Umbilical cord (tissue), 2 donors: Measurements from ENCODE around the gene LDOC1. TPM values are rescaled to one million over a fixed set of nuclear protein-coding genes. Genes with fewer than 3 reads are reported as not detected.
A peak's percentile ranks its signal among the peaks of the same experiment; 100 is the strongest.
"Not testable (repeated sequence)": the region's sequence is repeated elsewhere in the genome, so short reads cannot be mapped to it uniquely, and the experiment has no call there.

ENCODE experiments used
- DNase-seq: peaks from one replicate; pipeline ENCODE4 v3.0.0-alpha.2; 2015; ENCODE audit warnings: low spot score
- total RNA-seq: library from RNA; depleted of rRNA; stranded (reverse); fragments of >200 nt; gene quantifications from one replicate; pipeline ENCODE4 v1.2.3, GENCODE V29; 2014; ENCODE audit warnings: low replicate concordance; ENCODE audit not compliant: insufficient read depth

The LDOC1 gene
- total RNA-seq = 1.2 TPM

DNA sequence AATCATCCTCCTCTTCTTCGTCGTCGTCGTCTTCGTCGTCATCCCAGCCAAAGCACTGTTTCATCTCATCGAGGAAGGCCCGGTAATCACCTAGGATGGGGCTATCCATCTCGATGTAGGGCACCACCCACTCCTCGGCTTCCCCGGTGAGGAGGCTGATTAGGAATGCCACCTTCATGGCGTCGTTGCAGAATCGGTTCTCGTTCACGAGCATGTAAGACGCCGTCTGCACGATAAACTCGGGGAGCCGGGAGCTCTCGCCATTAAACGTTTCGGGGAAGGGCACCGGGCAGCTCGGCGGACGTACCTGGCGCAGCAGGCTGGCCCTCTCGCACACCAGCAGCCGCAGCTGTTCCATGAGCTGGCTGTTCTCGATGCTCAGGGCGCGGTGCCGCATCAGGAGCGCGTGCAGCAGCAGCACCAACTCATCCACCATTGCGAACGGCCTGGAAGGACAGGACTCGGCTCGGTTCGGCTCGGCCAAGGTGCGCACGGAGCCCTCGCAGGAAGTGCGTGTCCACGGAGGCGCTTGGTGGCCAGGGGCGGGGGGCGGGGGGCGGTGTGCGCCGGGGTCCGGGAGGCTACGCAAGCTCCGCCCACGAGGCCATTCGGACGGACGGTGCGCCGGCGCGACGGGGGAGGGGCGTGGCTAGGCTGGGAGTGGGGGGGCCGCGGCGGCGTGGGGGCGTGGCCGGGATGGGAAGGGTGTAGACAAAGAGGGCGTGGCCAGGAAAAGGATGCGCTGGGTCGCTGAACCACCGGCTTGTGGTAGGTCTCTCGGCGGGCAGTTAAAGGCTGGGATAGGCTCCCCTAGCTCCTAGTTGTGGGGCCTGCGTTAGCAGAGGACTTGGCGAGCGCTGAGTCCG lies at the start of gene LDOC1:
Gene LDOC1, minus strand, starts transcription at position 544 of the 866 bp plus-strand sequence. Its CDS starts 108 bp downstream, at position 436.
- DNase-seq = peak; percentile 75

DNA sequence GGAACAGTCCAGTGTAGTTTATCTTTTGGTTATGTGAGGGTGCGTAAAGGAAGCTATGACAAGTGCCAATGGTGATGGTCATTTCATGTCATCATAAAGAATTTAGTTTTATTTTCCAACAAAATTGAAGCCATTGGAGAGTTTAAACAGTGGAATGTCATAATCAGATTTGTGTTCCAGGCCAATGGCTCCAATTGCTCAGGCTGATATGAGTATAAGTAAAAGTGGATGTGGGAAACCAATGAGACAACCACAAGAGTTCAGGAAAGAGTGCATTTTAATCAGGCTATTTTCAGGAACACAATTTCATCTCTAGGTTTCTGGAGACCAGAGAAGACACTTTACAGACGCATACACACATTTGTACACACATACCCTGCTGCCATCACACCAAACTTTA lies 44.7 kb upstream of the LDOC1 start:
- no peak for DNase-seq

DNA sequence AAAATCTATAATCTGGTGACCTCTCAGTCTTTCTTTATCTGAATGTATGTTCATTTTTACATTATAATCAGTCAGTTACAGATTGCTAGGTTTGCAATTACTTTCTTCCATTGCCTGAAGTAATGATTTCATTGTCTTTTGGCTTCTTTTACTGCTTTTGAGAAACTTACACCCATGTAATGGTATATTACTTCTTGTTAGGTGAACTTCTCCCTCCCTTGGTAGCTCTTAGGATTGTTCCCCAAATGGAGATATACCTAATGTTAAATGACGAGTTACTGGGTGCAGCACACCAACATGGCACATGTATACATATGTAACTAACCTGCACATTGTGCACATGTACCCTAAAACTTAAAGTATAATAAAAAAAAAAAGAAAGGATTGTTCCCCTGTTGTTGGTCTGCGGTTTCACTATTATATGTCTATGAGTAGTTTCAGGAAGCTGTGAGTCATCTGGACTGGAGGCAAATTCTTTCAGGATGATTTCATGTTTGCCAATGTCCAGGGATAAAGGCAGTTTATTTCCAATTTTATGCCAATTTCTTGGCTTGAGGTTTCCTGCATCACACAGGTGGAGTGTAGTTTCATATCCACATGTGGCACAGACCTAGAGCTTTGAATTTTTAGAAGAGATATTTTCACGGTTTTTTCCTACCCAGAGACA lies 43.5 kb upstream of the LDOC1 start:
- peak; percentile 1 for DNase-seq

DNA sequence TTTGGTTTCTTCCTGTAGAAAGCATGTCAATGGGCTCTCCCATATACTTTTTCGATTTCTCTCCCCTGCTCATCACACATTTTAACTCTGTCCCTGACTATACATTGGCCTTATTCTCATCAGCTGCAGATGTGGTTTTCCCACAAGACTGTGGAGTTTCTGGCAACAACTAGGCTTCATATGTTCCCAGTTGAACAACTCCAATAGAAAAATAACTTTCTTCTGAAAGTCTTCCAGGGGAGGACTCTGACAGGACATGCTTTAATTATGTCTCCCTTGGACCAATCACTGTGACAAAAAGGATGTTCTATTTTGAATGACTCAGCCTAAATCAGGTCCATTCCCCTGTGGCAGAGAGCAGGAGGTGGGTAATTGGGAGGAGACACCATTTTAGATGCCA lies 37.3 kb upstream of the LDOC1 start:
- no peak for DNase-seq

DNA sequence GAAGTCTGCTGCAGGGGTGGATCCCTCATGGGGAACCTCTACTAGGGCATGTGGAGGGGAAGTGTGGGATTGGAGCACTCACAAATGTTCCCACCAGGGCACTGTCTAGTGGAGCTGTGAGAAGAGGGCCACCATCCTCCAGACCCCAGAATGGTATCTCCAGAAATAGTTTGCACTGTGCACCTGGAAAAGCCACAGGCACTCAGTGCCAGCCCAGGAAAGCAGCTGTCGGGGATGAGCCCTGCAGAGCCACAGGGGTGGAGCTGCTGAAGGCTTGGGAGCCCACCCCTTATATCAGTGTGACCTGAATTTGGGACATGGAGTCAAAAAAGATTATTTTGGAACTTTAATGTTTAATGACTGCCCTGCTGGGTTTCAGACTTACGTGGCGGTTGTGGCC lies 25.0 kb upstream of the LDOC1 start:
- DNase-seq = no peak

DNA sequence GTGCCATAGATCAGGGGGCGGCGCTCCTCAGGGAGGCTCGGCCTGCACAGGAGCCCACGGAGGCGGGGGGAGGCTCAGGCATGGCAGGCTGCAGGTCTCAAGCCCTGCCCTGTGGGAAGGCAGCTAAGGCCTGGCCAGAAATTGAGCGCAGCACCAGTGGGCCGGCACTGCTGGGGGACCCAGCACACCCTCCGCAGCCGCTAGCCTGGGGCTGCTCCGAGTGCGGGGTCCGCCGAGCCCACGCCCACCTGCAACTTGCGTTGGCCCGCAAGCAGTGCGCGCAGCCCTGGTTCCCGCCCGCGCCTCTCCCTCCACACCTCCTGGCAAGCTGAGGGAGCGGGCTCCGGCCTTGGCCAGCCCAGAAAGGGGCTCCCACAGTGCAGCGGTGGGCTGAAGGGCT lies 11.6 kb upstream of the LDOC1 start:
- not testable (repeated sequence) for DNase-seq

DNA sequence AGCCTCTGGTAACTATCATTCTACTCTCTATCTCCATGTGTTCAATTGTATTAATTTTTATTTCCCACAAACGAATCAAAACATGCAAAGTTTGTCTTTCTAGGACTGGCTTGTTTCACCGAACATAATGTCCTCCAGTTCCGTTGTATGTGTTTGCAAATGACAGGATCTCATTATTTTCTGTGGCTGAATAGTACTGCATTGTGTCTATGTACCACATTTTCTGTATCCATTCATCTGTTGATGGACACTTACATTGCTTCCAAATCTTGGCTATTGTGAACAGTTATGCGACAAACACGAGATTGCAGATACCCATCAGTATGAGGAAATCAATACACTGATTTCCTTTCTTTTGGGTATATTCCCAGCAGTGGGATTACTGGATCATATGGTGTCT lies 8.4 kb upstream of the LDOC1 start:
- no peak for DNase-seq

DNA sequence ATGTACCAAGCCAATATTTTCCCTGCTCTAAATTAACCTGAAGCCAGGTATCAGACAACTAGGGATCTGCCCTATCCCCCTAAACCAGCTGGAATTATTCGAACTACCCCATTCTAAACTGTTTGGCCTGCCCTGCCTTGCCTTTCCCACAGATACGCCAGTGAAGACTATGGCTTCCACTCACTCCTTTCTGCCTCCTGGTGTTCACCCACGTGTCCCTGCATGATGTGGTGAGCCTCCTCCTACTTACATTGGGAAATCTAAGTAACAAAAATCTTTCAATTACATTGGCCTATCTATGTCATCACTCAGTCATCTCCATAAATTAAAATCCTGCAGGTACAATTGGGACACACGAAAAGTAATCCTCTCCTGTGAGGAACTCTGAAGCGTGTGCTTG lies 6.1 kb upstream of the LDOC1 start:
- no peak for DNase-seq

DNA sequence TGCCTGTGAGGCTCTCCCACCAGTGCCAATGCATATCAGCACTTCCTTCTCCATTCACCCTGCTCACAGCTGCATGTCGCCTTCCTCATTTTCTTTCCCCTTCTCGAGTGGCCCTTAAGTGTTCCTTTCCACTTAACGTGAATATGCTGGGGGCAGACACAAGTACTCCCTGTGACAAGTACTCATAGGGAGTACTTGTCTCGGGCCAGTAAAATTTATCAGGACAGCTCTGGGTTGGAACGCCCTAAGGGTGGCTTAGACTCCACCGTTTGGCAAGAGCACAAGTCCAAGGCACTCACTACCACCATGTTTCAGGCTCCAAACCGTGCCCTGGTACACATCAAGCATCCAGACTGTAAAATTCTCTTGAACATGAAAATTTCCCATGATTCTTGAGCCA lies 3.9 kb upstream of the LDOC1 start:
- no peak for DNase-seq

DNA sequence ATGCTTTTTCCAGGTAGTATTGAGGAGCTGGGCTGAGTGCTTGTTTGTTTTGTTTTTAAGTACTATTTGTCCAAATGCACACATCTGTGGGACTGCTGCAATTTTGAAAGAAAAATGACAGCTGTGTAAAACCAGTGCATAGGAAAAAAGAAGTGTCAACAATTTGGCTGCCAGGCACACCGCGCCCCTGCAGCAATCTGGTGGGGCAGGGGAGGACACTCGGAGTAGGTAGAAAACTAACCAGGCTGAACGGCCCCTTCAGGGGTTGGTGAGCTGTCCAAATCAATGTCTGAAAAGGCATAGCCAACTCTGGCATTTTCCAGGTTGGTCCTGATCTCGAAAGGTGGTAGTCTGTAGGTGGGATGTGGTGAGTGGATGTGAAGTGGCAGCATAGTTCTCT lies 1.1 kb downstream of the LDOC1 start:
- DNase-seq = no peak

DNA sequence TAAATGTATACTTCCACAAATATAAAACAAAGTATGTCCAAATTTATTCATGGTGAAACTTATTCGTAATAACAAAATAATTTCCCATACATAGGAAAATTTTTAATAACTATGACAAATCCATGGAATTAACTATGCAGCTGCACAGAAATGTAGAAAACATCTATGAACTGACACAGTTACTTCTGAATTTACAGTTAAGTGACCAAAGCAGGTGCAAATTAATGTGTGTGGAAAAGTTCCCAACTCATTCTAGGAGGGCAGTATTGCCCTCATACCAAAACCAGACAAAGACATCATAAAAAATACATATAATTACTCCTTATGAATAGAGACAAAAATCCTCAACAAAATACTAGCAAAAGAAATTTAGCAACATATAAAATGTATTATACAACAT lies 12.5 kb downstream of the LDOC1 start:
- no peak for DNase-seq

DNA sequence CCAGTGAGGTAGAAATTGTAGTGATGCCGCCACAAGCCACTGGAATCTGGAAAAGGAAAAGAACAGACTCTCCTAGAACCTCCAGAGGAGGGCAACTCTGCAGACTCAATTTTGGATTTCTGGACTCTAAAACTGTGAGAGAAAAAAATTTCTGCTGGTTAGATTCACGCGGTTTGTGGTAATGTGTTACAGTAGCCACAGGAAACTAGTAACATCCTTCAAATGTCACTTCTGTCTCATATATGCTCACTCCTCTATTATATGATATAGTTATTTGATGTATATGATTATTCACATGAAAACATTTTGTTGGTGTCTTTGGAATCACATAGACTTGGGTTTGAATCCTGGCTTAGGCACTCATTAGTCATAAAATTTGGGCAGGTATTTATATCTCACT lies 18.8 kb downstream of the LDOC1 start:
- no peak for DNase-seq

DNA sequence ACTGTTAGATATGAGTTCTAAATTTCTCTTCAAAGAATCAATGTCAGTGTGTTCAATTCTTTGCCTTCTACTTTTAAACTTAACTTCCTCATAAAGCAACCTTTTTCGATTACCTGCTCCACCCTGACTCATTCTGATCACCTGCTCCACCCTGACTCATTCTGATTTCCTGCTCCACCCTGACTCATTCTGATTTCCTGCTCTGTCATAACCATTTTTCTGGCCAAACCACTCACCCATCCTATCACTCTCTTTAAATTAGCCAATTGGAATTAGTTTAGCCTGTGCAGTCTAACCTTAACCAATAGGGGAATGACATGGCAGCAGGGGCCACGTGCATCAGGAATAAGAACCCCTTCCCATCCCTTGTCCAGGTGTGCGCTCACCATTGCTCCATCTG lies 21.7 kb downstream of the LDOC1 start:
- DNase-seq = not testable (repeated sequence)

DNA sequence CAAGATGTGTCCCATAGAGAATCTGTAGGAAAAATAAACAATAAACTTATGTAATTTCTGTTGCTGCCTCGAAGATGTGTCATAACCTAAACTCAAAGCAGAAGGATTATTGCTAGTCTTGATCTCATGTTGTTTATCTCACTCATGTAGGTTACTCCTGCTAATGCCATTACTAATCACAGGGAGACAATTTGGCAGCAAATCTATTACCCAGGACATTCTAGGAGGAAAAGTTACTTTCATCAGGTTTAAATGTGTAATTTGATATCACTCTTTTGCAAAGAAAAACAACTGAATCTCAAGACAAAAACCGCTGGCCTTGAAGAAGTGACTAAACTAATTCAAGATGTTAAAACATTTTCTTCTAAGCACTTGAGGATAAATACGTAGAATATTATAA lies 34.0 kb downstream of the LDOC1 start:
- DNase-seq = no peak

DNA sequence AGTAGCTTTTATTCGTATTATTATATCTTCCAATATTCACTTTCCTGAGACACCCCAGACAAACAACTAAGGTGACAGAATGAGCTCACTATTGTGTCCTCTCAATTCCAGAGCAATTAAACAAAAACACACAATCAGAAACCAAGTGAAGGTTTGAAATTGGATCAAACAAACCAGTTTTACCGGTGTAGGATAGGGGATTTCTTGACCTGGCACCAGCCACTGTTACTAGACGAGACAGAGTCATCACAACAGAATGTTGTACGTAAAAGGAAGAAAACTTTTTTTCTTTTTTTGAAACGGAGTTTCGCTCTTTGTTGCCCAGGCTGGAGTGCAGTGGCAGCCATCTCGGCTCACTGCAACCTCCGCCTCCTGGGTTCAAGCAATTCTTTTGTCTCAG lies 43.7 kb downstream of the LDOC1 start:
- DNase-seq = no peak

DNA sequence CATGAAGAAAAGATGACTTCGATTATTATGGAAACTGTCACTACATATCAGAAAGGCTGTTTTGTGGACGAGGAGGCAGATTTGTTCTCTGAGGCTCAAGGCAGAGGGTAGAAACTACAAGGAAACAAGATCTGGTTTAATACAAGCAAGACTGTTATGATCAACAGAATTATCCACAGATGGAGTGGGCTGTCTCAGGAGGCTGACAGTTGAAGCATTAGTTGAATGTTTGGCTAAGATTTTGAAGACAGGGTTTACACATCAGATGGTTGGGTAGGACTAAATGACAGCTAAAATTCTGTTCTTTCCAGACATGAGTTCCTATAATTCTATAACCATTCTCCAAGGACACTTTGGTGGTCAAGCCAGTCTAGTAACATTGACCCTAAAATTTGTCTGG lies 49.8 kb downstream of the LDOC1 start:
- no peak for DNase-seq

Other genes with a start within 250 kb of the LDOC1 start
- gene SPANXB1, start 174.5 kb downstream of the LDOC1 start, total RNA-seq = not detected
- not detected for gene SPANXC, start 65.4 kb upstream of the LDOC1 start, total RNA-seq